HCT116 (cell line): ENCODE measurements around the gene PEX26. TPM values are rescaled to one million over a fixed set of nuclear protein-coding genes. Genes with fewer than 3 reads are reported as not detected.

Source experiments
- ATAC-seq: fragments of 200-7000 bp; cut with Tn5 transposase; 2 replicates; pipeline ENCODE4 v1.9.1; 2020; ENCODE audit warnings: mild to moderate bottlenecking, moderate library complexity
- BruUV-seq: library from RNA; stranded (reverse); fragments of 400-500 nt; replicated peaks from 2 replicates; lab custom pipeline; 2021; lab: Mats Ljungman, UMichigan
- CTCF ChIA-PET: fragments of 300-600 bp; sonication (Branson Sonifier 250); formaldehyde crosslinking; loops from one replicate; lab custom pipeline; 2021; ENCODE audit warnings: antibody characterized with exemption; lab: Charles Lee
- POLR2A ChIA-PET: fragments of 300-600, 350-600 bp; sonication (Branson Sonifier 250); formaldehyde crosslinking; loops from one replicate; lab custom pipeline; 2021; ENCODE audit warnings: antibody characterized with exemption; lab: Charles Lee
- RAD21 ChIA-PET, 2 experiments: fragments of 300-600 bp; sonication (Branson Sonifier 250); formaldehyde crosslinking; loops; one replicate each; lab custom pipeline; 2023; ENCODE audit warnings: low total read pairs in 2 of 2; ENCODE audit not compliant: uncharacterized antibody in 2 of 2, unreplicated experiment in 2 of 2, low non-redundant PET in 1 of 2; lab: Charles Lee
- DNase-seq: peaks from one replicate; pipeline ENCODE4 v3.0.0-alpha.2; 2010; ENCODE audit warnings: low read depth, low spot score
- H2AFZ ChIP-seq: fragments of 200-600 bp; shearing (Covaris generic), sonication (generic); 2 replicates; pipeline ENCODE4 v1.6.1; 2017; ENCODE audit warnings: low read depth, mixed run types, mixed read lengths, antibody characterized with exemption, low read length; ENCODE audit not compliant: poor library complexity, severe bottlenecking
- H3K27ac ChIP-seq: 2 replicates; pipeline ENCODE4 v1.5.1; 2012; ENCODE audit warnings: low read depth, low read length
- H3K27me3 ChIP-seq: fragments of 200-600 bp; sonication (generic); 2 replicates; pipeline ENCODE4 v1.6.1; 2016; ENCODE audit warnings: mixed run types, low read length, mixed read lengths; ENCODE audit not compliant: insufficient read depth
- H3K36me3 ChIP-seq, 2 experiments: fragments of 200-500 bp in 1 of 2; fragments of 200-600 bp in 1 of 2; sonication (Bioruptor generic) in 1 of 2; sonication (generic) in 1 of 2; 2 replicates each; pipeline versions ENCODE4 v1.5.1 to v1.6.1; 2014 to 2016; ENCODE audit warnings: low read length in 2 of 2, inconsistent platforms in 1 of 2, mixed read lengths in 1 of 2, mixed run types in 1 of 2; ENCODE audit not compliant: insufficient read depth in 2 of 2, control insufficient read depth in 1 of 2
- H3K4me1 ChIP-seq, 2 experiments: fragments of 200-600 bp in 1 of 2; sonication (generic) in 1 of 2; 2 replicates each; pipeline versions ENCODE4 v1.5.1 to v1.6.1; 2012 to 2017; ENCODE audit warnings: low read length in 2 of 2, inconsistent platforms in 1 of 2, mild to moderate bottlenecking in 1 of 2, mixed read lengths in 1 of 2, mixed run types in 1 of 2, moderate library complexity in 1 of 2; ENCODE audit not compliant: insufficient read depth in 2 of 2, control insufficient read depth in 1 of 2
- H3K4me2 ChIP-seq: fragments of 200-600 bp; sonication (generic); 2 replicates; pipeline ENCODE4 v1.6.1; 2017; ENCODE audit warnings: mixed run types, low read length, mixed read lengths
- H3K4me3 ChIP-seq, 2 experiments: fragments of 200-600 bp in 1 of 2; sonication (generic) in 1 of 2; replicated peaks in 1 of 2; 2 replicates each; pipeline ENCODE4 v1.5.1; 2011 to 2016; ENCODE audit warnings: low read length in 2 of 2, control low read depth in 1 of 2, low read depth in 1 of 2, mild to moderate bottlenecking in 1 of 2, mixed read lengths in 1 of 2, mixed run types in 1 of 2
- H3K79me2 ChIP-seq: fragments of 200-600 bp; sonication (generic); 2 replicates; pipeline ENCODE4 v1.6.1; 2017; ENCODE audit warnings: mild to moderate bottlenecking, mixed run types, low read length, moderate library complexity, mixed read lengths; ENCODE audit not compliant: insufficient read depth
- H3K9ac ChIP-seq: fragments of 200-600 bp; sonication (generic); 2 replicates; pipeline ENCODE4 v1.6.1; 2016; ENCODE audit warnings: low read length, mixed read lengths
- H3K9me2 ChIP-seq: fragments of 200-600 bp; sonication (generic), shearing (Covaris generic); 2 replicates; pipeline ENCODE4 v1.6.1; 2017; ENCODE audit warnings: mixed run types, mild to moderate bottlenecking, moderate library complexity; ENCODE audit not compliant: insufficient read depth
- H3K9me3 ChIP-seq, 2 experiments: fragments of 200-500 bp in 1 of 2; fragments of 200-600 bp in 1 of 2; sonication (Bioruptor generic) in 1 of 2; sonication (generic) in 1 of 2; 2 replicates each; pipeline ENCODE4 v1.6.1; 2014 to 2017; ENCODE audit warnings: low read length in 2 of 2, mixed read lengths in 2 of 2, inconsistent platforms in 1 of 2, low read depth in 1 of 2, mild to moderate bottlenecking in 1 of 2, mixed run types in 1 of 2, moderate library complexity in 1 of 2; ENCODE audit not compliant: control insufficient read depth in 1 of 2, insufficient read depth in 1 of 2
- H4K20me1 ChIP-seq: fragments of 200-600 bp; sonication (generic), shearing (Covaris generic); 2 replicates; pipeline ENCODE4 v1.6.1; 2017; ENCODE audit warnings: mixed run types, mild to moderate bottlenecking, moderate library complexity; ENCODE audit not compliant: insufficient read depth
- ATF3 ChIP-seq: IDR thresholded peaks from 2 replicates; pipeline ENCODE4 v1.6.1; 2012
- CBX3 ChIP-seq: IDR thresholded peaks from 2 replicates; pipeline ENCODE4 v1.6.1; 2012; ENCODE audit warnings: low read depth
- CEBPB ChIP-seq: IDR thresholded peaks from 2 replicates; pipeline ENCODE4 v1.6.1; 2012; ENCODE audit warnings: low read depth
- ELF1 ChIP-seq: IDR thresholded peaks from 2 replicates; pipeline ENCODE4 v1.6.1; 2012; ENCODE audit warnings: low read depth, borderline replicate concordance
- EZH2 ChIP-seq: fragments of 200-600 bp; sonication (generic); IDR thresholded peaks from 2 replicates; pipeline ENCODE4 v1.6.1; 2017; ENCODE audit warnings: antibody characterized with exemption, mixed run types
- EZH2phosphoT487 ChIP-seq: fragments of 200-600 bp; IDR thresholded peaks from 2 replicates; pipeline ENCODE4 v1.6.1; 2018; ENCODE audit warnings: antibody characterized with exemption, borderline replicate concordance
- FOSL1 ChIP-seq: IDR thresholded peaks from 2 replicates; pipeline ENCODE4 v1.6.1; 2012; ENCODE audit warnings: low read depth
- JUND ChIP-seq: IDR thresholded peaks from 2 replicates; pipeline ENCODE4 v1.6.1; 2012
- MAX ChIP-seq: IDR thresholded peaks from 2 replicates; pipeline ENCODE4 v1.6.1; 2012
- POLR2A ChIP-seq: IDR thresholded peaks from 2 replicates; pipeline ENCODE4 v1.7.0; 2011; ENCODE audit warnings: borderline replicate concordance; ENCODE audit not compliant: insufficient read depth, insufficient read length; ENCODE audit errors: extremely low read depth
- POLR2AphosphoS5 ChIP-seq: IDR thresholded peaks from 2 replicates; pipeline ENCODE4 v1.6.1; 2011; ENCODE audit warnings: mild to moderate bottlenecking, low read depth, low read length, moderate library complexity
- REST ChIP-seq: IDR thresholded peaks from 2 replicates; pipeline ENCODE4 v1.6.1; 2012; ENCODE audit warnings: low read depth
- SIN3A ChIP-seq: IDR thresholded peaks from 2 replicates; pipeline ENCODE4 v1.6.1; 2012; ENCODE audit warnings: low read depth
- SP1 ChIP-seq: IDR thresholded peaks from 2 replicates; pipeline ENCODE4 v1.6.1; 2012; ENCODE audit warnings: low read depth
- SRF ChIP-seq: IDR thresholded peaks from 2 replicates; pipeline ENCODE4 v1.6.1; 2012; ENCODE audit warnings: low read depth
- TCF7L2 ChIP-seq: IDR thresholded peaks from 2 replicates; pipeline ENCODE4 v1.7.0; 2011; ENCODE audit warnings: borderline replicate concordance, inconsistent platforms; ENCODE audit not compliant: insufficient read depth, insufficient read length; ENCODE audit errors: extremely low read depth
- YY1 ChIP-seq: IDR thresholded peaks from 2 replicates; pipeline ENCODE4 v1.6.1; 2011; ENCODE audit warnings: low read length, low read depth, moderate library complexity, mild to moderate bottlenecking; ENCODE audit not compliant: insufficient replicate concordance; ENCODE audit errors: extremely low read depth
- ZFX ChIP-seq: fragments of 450-650 bp; IDR thresholded peaks from 2 replicates; pipeline ENCODE4 v1.6.1; 2017
- ZNF274 ChIP-seq: fragments of 200-500 bp; sonication (Bioruptor generic); IDR thresholded peaks from 2 replicates; pipeline ENCODE4 v1.6.1; 2014; ENCODE audit warnings: mild to moderate bottlenecking, low read depth, low read length, inconsistent platforms
- intact Hi-C: fragments of 100-400 bp; cut with micrococcal nuclease; formaldehyde crosslinking; loops from 2 replicates; pipeline ENCODE4 v1.10.0; 2022
- total RNA-seq: library from RNA; stranded (reverse); gene quantifications from one replicate; pipeline ENCODE4 v1.2.1, GENCODE V29; 2021; ENCODE audit not compliant: unreplicated experiment

Gene PEX26
- total RNA-seq, 1 experiment from 2014 or later, result 26.4 TPM

GRCh38 chr22:18093661-18094060 is 15.9 kb downstream of the PEX26 start (continued):
- TF ChIP-seq SIN3A, result no peak
- TF ChIP-seq POLR2A, result no peak
- TF ChIP-seq CBX3, result no peak

- no peak overlapping the region for H3K27ac ChIP-seq
- peaks cover 0 to 6% of the 10 kb centered on the region in 2 experiments; a peak in 1 of 4 replicates for H3K4me1 ChIP-seq
- no peaks in the 10 kb centered on the region for H3K9me2 ChIP-seq
- DNase-seq (no peak), ATAC-seq (no peak)
- no peak overlapping the region for H2AFZ ChIP-seq
- no peaks in the 10 kb centered on the region for H3K9me3 ChIP-seq
- no peaks in the 10 kb centered on the region; a peak in 1 of 4 replicates for H3K36me3 ChIP-seq
- intact Hi-C loops, result no loop called here
- no peaks in the 10 kb centered on the region for H4K20me1 ChIP-seq
- H3K4me2 ChIP-seq, result no peak overlapping the region
- TF ChIP-seq REST (no peak), ZFX (no peak), ATF3 (no peak), ELF1 (no peak), EZH2phosphoT487 (no peak), TCF7L2 (no peak), ZNF274 (no peak), SRF (no peak), MAX (no peak), CBX3 (no peak), POLR2AphosphoS5 (no peak), EZH2 (no peak), YY1 (no peak), SIN3A (no peak), SP1 (no peak), JUND (no peak), CEBPB (no peak), FOSL1 (no peak), POLR2A (no peak)
- ChIA-PET CTCF (no interaction called here), RAD21 (no interaction called here), POLR2A (no interaction called here)
- H3K27me3 ChIP-seq, result no peaks in the 10 kb centered on the region
- BruUV-seq, result no TSS peak
- H3K4me3 ChIP-seq, result no peak overlapping the region
- H3K79me2 ChIP-seq, result no peaks in the 10 kb centered on the region
- H3K9ac ChIP-seq, result no peak overlapping the region
These were observed 17.5 kb downstream of the PEX26 start for GRCh38 chr22:18095101-18095805.
